GM19455 (cell line): ENCODE results near the gene SLC25A21.
"Not testable (repeated sequence)": the region's sequence is repeated elsewhere in the genome, so short reads cannot be mapped to it uniquely, and the experiment has no call there.

Source experiments
- ATAC-seq: cut with Tn5 transposase; IDR thresholded peaks from one replicate; pipeline ENCODE4 v1.9.1; 2021; ENCODE audit not compliant: unreplicated experiment

Gene SLC25A21

GRCh38 chr14:37172024-37172869 is at the start of gene SLC25A21:
Gene SLC25A21 (minus strand): TSS chr14:37172606.
- no peak for ATAC-seq

DNA sequence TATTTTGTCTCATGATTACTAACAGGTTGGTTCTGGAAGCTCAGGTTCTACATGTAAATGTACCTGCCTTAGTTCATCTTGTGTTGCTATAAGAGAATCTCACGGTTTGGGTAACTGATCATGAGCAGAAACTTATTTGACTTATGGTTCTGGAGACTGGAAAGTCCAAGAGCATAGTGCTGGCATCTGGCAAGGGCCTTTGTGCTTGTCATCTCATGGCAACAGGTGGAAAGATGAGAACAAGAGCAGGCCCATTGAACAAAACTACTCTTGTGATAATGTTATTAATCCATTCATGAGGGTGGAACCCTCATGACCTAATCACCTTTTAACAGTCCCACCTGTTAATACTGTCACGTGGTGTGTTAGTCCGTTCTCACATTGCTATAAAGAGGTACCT is 48.7 kb upstream of the SLC25A21 start:
- no peak for ATAC-seq

DNA sequence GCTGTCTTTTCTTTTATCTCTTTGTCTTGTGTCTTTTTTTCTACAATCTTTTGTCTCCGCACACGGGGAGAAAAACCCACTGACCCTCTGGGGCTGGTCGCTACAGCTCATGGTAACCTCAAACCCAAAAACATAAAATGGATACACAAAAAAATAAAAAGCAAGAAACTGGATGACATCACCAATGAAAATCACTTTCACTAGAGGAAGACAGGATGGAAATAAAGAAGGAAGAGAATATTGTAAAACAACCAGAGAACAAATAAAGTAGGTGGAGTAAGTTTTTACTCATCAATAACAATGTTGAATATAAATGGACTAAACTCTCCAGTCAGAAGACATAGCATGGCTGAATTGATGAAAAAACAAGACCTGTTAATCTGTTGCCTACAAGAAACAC is 42.9 kb upstream of the SLC25A21 start:
- no peak for ATAC-seq

DNA sequence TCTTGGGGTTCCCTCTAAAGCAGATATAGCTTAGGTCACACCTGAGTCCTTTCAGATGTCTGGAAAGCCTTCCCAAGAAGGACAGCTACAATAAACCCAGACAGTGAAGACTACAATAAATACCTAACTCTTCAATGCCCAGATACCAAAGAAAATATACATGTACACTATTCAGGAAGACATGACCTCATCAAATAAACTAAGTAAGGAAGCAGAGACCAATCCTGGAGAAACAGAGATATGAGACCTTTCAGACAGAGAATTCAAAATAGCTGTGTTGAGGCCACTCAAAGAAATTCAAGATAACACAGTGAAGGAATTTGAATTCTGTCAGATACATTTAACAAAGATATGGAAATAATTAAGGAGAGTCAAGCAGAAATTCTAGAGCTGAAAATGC is 40.6 kb upstream of the SLC25A21 start:
- ATAC-seq: no peak

DNA sequence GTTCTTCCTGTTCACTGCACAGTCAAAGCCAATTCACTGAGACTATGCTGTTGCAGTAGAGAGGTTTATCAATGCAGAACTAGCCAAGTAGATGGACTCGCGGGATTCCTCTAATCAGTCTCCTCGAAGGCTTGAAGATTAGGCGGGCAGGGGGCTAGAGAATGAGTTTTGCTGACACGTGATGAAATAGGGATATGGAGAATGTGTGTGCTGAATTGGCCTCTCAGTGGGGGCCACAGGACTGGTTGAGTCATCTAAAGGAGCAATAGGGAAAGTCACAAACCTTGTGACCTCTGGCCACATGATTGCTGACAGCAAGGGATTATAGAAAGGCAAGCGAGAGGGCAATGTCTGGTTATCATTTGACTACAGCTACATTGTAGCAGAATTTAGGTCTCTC is 38.0 kb upstream of the SLC25A21 start:
- ATAC-seq: no peak

- ATAC-seq: not testable (repeated sequence)
Measured at GRCh38 chr14:37209617-37210016, 37.2 kb upstream of the SLC25A21 start.

DNA sequence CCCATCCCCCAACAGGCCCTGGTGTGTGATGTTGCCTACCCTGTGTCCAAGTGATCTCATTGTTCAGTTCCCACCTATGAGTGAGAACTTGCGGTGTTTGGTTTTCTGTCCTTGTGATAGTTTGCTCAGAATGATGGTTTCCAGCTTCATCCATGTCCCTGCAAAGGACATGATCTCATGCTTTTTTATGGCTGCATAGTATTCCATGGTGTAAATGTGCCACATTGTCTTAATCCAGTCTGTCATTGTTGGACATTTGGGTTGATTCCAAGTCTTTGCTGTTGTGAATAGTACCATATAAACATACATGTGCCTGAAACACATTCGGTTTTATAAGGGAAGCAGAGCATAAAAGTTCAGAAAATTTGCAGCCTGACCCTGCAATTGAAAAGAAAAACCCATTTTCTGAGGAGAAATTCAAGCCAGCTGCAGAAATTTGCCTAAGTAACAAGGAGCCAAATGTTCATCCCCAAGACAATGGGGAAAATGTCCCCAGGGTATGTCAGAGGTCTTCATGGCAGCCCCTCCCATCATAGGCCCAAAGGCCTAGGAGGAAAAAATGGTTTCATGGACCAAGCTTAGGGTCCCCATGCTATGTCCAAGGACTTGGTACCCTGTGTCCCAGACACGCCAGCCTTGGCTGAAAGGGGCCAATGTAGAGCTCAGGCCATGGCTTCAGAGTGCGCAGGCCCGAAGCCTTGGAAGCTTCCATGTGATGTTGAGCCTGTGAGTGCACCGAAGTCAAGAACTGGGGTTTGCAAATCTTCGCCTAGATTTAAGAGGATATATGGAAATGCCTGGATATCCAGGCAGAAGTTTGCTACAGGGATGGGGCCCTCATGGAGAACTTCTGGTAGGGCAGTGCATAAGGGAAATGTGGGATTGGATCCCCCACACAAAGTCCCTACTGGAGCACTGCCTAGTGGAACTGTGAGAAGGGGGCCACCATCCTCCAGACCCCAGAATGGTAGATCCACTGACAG is 33.5 kb upstream of the SLC25A21 start:
- not testable (repeated sequence) for ATAC-seq

GRCh38 chr14:37203423-37203822 is 31.0 kb upstream of the SLC25A21 start:
- no peak for ATAC-seq

- no peak for ATAC-seq
Measured at GRCh38 chr14:37202812-37203211, 30.4 kb upstream of the SLC25A21 start.

DNA sequence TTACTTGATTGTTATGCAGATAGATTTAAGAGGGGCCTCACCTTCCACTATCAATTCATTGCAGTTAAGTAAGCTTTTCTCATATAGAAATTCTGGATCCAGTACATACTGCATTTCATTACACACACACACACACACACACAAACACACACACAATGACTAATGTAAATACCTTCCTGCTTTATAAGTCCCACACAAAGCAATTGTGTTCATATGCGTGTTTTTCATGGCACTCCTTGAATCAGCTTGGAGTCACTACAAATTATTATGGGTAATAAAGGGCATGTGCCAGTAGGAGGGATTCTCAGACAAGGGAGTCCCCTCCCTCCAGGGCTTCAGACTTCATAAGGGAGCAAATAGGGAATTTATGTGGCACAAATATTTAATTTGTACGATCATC is 29.9 kb upstream of the SLC25A21 start:
- ATAC-seq: no peak

GRCh38 chr14:37201724-37202123 is 29.3 kb upstream of the SLC25A21 start:
- ATAC-seq: no peak

GRCh38 chr14:37198907-37199306 is 26.5 kb upstream of the SLC25A21 start:
- no peak for ATAC-seq

DNA sequence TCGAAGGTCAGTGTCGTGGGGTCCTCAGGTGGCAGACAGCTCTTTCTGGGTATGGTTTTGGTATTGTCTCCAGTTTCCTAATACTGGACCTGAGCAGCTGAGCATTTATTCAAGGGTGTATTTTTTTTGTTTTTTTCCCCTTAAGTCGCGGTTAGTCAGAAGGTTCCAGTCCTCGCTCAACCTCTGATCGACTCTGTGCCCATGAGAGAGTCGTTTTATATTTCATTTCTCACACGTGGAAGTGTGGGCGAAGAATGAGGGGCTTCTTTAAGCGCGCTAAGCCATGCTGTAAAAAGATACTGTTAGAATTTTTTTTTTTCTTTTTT is 25.8 kb upstream of the SLC25A21 start:
- no peak for ATAC-seq

- ATAC-seq: no peak
Measured at GRCh38 chr14:37197421-37198272, 25.2 kb upstream of the SLC25A21 start, which contains the start of gene MIPOL1. Gene MIPOL1 (plus strand): TSS chr14:37197937. CDS start chr14:37247889, 49,952 bp downstream.

DNA sequence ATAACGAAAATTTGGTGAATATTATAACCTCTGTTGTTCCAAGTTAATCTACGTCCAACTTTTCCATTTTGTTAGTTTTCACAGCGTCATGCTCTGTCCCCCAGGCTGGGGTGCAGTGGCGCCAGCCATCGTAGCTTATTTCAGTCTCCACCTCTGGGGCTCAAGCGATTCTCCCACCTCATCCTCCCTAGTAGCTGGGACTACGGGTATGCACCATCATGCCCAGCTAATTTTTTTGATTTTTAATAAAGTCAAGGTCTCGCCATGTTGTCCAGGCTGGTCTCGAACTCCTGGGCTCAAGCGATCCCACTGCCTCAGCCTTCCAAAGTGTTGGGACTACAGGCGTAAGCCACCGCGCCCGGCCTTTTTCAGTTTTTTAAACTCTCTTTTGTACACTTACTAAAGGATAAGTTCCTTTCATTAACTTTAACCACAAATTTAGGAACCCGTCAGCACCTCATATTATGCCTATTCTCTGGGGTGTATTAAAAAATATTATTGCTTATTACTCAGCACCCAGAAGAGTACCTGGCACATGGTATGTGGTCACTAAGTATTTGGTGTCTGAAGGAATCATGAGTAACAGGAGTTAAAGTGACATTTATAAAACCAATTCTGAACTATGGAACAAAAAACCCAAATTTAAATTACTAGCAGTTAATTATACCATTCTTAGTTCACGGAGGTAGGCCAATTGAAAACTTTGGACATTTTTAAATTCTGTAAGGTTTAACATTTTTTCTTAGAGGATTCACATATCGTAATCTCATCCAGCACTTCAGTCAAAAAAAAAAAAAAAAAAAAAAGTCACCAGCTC is 24.4 kb upstream of the SLC25A21 start:
- ATAC-seq: no peak

DNA sequence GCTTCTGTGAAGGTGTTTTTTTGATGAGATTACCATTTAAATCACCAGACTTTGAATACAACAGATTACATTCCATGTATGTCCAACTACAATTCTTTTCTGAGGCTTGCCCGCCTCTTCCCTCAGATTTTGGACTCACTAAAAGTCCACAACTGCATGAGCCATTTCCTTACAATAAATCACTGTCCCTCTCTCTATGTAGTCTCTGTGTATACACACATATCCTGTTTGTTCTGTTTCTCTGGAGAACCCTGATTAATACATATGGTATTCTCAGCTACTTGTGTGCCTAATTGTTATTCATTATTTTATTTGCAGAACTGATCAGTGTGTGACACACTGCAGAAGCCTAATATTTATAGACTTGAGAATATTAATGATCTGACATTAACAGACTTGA is 22.9 kb upstream of the SLC25A21 start:
- no peak for ATAC-seq

DNA sequence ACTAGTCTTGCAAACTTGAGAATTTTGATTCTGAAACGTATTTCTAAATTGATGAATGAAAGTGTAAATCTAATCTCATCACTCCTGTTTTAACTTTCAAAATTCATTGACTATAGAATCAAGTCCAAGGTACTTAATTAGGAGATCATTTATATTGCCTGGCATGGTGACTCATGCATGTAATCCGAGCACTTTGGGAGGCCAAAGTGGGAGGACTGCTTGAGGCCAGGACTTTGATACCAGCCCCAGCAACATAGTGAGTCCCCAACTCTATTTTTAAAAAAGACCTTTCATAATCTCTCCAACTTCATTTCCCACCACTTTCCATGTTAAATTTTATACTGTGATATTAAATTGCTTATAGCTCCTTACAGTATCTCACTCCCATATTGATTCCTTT is 22.3 kb upstream of the SLC25A21 start:
- ATAC-seq: no peak

DNA sequence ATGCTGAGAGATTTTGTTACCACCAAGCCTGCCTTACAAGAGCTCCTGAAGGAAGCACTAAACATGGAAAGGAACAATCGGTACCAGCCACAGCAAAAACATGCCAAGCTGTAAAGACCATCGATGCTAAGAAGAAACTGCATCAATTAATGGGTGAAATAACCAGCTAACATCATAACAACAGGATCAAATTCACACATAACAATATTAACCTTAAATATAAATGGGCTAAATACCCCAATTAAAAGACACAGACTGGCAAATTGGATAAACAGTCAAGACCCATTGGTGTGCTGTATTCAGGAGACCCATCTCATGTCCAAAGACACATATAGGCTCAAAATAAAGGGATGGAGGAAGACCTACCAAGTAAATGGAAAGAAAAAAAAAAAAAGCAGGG is 17.3 kb upstream of the SLC25A21 start:
- ATAC-seq: not testable (repeated sequence)

GRCh38 chr14:37187840-37188577 is 15.6 kb upstream of the SLC25A21 start:
- ATAC-seq: not testable (repeated sequence)
